Large intestine (tissue), 3 donors: Measurements from ENCODE around the gene FOCAD. TPM values are rescaled to one million over a fixed set of nuclear protein-coding genes. Genes with fewer than 3 reads are reported as not detected.

Source experiments
- DNase-seq, 2 donors: peaks; one replicate each; pipeline versions ENCODE4 v3.0.0 to v3.0.0-alpha.2; 2013
- H3K27ac ChIP-seq: one replicate; pipeline ENCODE4 v1.5.1; 2013; ENCODE audit warnings: low read length
- H3K27me3 ChIP-seq: 2 replicates; pipeline ENCODE4 v1.6.1; 2013; ENCODE audit warnings: low read length; ENCODE audit not compliant: control insufficient read depth, insufficient read depth
- H3K36me3 ChIP-seq: 2 replicates; pipeline ENCODE4 v1.6.1; 2013; ENCODE audit warnings: low read length; ENCODE audit not compliant: control insufficient read depth, insufficient read depth
- H3K4me1 ChIP-seq: one replicate; pipeline ENCODE4 v1.6.1; 2013; ENCODE audit warnings: low read length; ENCODE audit not compliant: control insufficient read depth, insufficient read depth
- H3K4me3 ChIP-seq: one replicate; pipeline ENCODE4 v1.5.1; 2013; ENCODE audit warnings: low read length
- H3K9me3 ChIP-seq: one replicate; pipeline ENCODE4 v1.6.1; 2013; ENCODE audit warnings: mild to moderate bottlenecking, low read depth, low read length, moderate library complexity; ENCODE audit not compliant: control insufficient read depth
- WGBS: methylation state at CpG from one replicate; pipeline ENCODE4 v1.1.5; 2013; ENCODE audit warnings: low lambda C conversion rate; ENCODE audit not compliant: insufficient coverage; 5-methylcytosine and 5-hydroxymethylcytosine counted together
- polyA plus RNA-seq: library from polyadenylated mRNA; unstranded; fragments of 120-200 nt; gene quantifications from one replicate; pipeline ENCODE4 v1.2.1, GENCODE V29; 2013

The FOCAD gene
- polyA plus RNA-seq, 1 donor, result 16.1 TPM

- DNase-seq, result no peak
- no peak overlapping the region for H3K27ac ChIP-seq
- no peak overlapping the region for H3K4me3 ChIP-seq
- H3K4me1 ChIP-seq, result no peaks in the 10 kb centered on the region
- no CpG with 5 or more reads among the region's 2 CpGs for WGBS
- no peaks in the 10 kb centered on the region for H3K36me3 ChIP-seq
- H3K9me3 ChIP-seq, result no peaks in the 10 kb centered on the region
- no peaks in the 10 kb centered on the region for H3K27me3 ChIP-seq
Measured at GRCh38 chr9:20681467-20681866, 2.6 kb upstream of the FOCAD start.

- Histone ChIP-seq H3K27me3 (no peaks in the 10 kb centered on the region), H3K4me3 (peak overlapping the region; percentile 61), H3K4me1 (no peaks in the 10 kb centered on the region), H3K36me3 (no peaks in the 10 kb centered on the region), H3K9me3 (no peaks in the 10 kb centered on the region), H3K27ac (peak overlapping the region; percentile 2)
- WGBS, result 23% methylated on average over 6 of the region's 27 CpGs
- peak; percentile 23 to 53 for DNase-seq
Measured at GRCh38 chr9:20683351-20684034, 566 bp upstream of the FOCAD start.

- H3K4me1 ChIP-seq, result no peaks in the 10 kb centered on the region
- peak overlapping the region; percentile 77 for H3K4me3 ChIP-seq
- no peaks in the 10 kb centered on the region for H3K36me3 ChIP-seq
- H3K27me3 ChIP-seq, result no peaks in the 10 kb centered on the region
- WGBS, result 24% methylated on average over 4 of the region's 10 CpGs
- peak in 1 of 2 donors; percentile 37 for DNase-seq
- H3K9me3 ChIP-seq, result no peaks in the 10 kb centered on the region
- H3K27ac ChIP-seq, result peak overlapping the region; percentile 89
Measured at GRCh38 chr9:20684875-20685696, 1.0 kb downstream of the FOCAD start.

- H3K27ac ChIP-seq, result no peak overlapping the region
- 65% methylated on average over 5 of the region's 8 CpGs for WGBS
- no peaks in the 10 kb centered on the region for H3K4me1 ChIP-seq
- DNase-seq, result no peak
- no peaks in the 10 kb centered on the region for H3K36me3 ChIP-seq
- no peak overlapping the region for H3K4me3 ChIP-seq
- H3K9me3 ChIP-seq, result no peaks in the 10 kb centered on the region
- no peaks in the 10 kb centered on the region for H3K27me3 ChIP-seq
Measured at GRCh38 chr9:20685769-20686168, 1.7 kb downstream of the FOCAD start.

- Histone ChIP-seq H3K27ac (no peak overlapping the region), H3K36me3 (no peaks in the 10 kb centered on the region), H3K27me3 (no peaks in the 10 kb centered on the region), H3K4me3 (no peak overlapping the region), H3K9me3 (no peaks in the 10 kb centered on the region), H3K4me1 (peaks cover 3% of the 10 kb centered on the region)
- no peak for DNase-seq
- WGBS, result 100% methylated on average over 2 of the region's 2 CpGs
Measured at GRCh38 chr9:20689833-20690232, 5.8 kb downstream of the FOCAD start.

GRCh38 chr9:20692554-20692953 lies 8.5 kb downstream of the FOCAD start:
- Histone ChIP-seq H3K36me3 (no peaks in the 10 kb centered on the region), H3K9me3 (no peaks in the 10 kb centered on the region), H3K4me3 (no peak overlapping the region), H3K27me3 (no peaks in the 10 kb centered on the region), H3K4me1 (peaks cover 3% of the 10 kb centered on the region), H3K27ac (no peak overlapping the region)
- WGBS, result no CpG with 5 or more reads among the region's 5 CpGs
- DNase-seq, result no peak

- no peak overlapping the region for H3K4me3 ChIP-seq
- WGBS, result 93% methylated on average over 3 of the region's 4 CpGs
Measured at GRCh38 chr9:20693068-20693467, 9.0 kb downstream of the FOCAD start.

GRCh38 chr9:20694248-20694647 lies 10.2 kb downstream of the FOCAD start:
- no peaks in the 10 kb centered on the region for H3K36me3 ChIP-seq
- no peaks in the 10 kb centered on the region for H3K9me3 ChIP-seq
- H3K4me1 ChIP-seq, result peaks cover 3% of the 10 kb centered on the region
- DNase-seq, result no peak
- H3K27me3 ChIP-seq, result no peaks in the 10 kb centered on the region
- H3K27ac ChIP-seq, result no peak overlapping the region
- no peak overlapping the region for H3K4me3 ChIP-seq

More at GRCh38 chr9:20693068-20693467, 9.0 kb downstream of the FOCAD start:
- Histone ChIP-seq H3K27ac (no peak overlapping the region), H3K9me3 (no peaks in the 10 kb centered on the region), H3K4me1 (peaks cover 3% of the 10 kb centered on the region), H3K36me3 (no peaks in the 10 kb centered on the region), H3K27me3 (no peaks in the 10 kb centered on the region)
- DNase-seq, result no peak

GRCh38 chr9:20697021-20697719 lies 13.1 kb downstream of the FOCAD start:
- no peaks in the 10 kb centered on the region for H3K36me3 ChIP-seq
- 54% methylated on average over 3 of the region's 3 CpGs for WGBS
- no peak overlapping the region for H3K4me3 ChIP-seq
- no peaks in the 10 kb centered on the region for H3K27me3 ChIP-seq
- no peaks in the 10 kb centered on the region for H3K9me3 ChIP-seq
- peaks cover 3% of the 10 kb centered on the region for H3K4me1 ChIP-seq
- H3K27ac ChIP-seq, result no peak overlapping the region
- DNase-seq, result no peak

- H3K4me1 ChIP-seq, result no peaks in the 10 kb centered on the region
- no peak overlapping the region for H3K27ac ChIP-seq
- H3K4me3 ChIP-seq, result no peak overlapping the region
- no peaks in the 10 kb centered on the region for H3K9me3 ChIP-seq
- no peaks in the 10 kb centered on the region for H3K36me3 ChIP-seq
- H3K27me3 ChIP-seq, result no peaks in the 10 kb centered on the region
- DNase-seq, result no peak
Measured at GRCh38 chr9:20698782-20699181, 14.7 kb downstream of the FOCAD start.
